Hematopoietic multipotent progenitor cell treated with erythropoietin and hydrocortisone succinate and interleukin-3 and kit ligand, for 17 days (in vitro differentiated cells): ENCODE measurements around the gene CETP.
A peak's percentile ranks its signal among the peaks of the same experiment; 100 is the strongest.

ENCODE experiments used
- DNase-seq: peaks from one replicate; pipeline ENCODE4 v3.0.0-alpha.2; 2015; ENCODE audit warnings: low spot score

The CETP gene, protein sequence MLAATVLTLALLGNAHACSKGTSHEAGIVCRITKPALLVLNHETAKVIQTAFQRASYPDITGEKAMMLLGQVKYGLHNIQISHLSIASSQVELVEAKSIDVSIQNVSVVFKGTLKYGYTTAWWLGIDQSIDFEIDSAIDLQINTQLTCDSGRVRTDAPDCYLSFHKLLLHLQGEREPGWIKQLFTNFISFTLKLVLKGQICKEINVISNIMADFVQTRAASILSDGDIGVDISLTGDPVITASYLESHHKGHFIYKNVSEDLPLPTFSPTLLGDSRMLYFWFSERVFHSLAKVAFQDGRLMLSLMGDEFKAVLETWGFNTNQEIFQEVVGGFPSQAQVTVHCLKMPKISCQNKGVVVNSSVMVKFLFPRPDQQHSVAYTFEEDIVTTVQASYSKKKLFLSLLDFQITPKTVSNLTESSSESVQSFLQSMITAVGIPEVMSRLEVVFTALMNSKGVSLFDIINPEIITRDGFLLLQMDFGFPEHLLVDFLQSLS

DNA sequence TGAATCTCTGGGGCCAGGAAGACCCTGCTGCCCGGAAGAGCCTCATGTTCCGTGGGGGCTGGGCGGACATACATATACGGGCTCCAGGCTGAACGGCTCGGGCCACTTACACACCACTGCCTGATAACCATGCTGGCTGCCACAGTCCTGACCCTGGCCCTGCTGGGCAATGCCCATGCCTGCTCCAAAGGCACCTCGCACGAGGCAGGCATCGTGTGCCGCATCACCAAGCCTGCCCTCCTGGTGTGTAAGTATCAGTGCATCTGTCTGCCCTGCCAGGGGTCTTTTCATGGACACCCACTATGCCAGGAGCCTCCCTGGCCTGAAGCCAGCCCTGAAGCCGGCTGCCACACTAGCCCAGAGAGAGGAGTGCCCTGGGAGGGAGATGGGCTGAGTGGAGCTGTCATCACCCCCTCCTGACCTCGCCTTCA is at the start of gene CETP:
Gene CETP, plus strand, starts transcription at position 100 of the 431 bp plus-strand sequence. Its CDS starts 30 bp downstream, at position 130.
- DNase-seq: no peak

DNA sequence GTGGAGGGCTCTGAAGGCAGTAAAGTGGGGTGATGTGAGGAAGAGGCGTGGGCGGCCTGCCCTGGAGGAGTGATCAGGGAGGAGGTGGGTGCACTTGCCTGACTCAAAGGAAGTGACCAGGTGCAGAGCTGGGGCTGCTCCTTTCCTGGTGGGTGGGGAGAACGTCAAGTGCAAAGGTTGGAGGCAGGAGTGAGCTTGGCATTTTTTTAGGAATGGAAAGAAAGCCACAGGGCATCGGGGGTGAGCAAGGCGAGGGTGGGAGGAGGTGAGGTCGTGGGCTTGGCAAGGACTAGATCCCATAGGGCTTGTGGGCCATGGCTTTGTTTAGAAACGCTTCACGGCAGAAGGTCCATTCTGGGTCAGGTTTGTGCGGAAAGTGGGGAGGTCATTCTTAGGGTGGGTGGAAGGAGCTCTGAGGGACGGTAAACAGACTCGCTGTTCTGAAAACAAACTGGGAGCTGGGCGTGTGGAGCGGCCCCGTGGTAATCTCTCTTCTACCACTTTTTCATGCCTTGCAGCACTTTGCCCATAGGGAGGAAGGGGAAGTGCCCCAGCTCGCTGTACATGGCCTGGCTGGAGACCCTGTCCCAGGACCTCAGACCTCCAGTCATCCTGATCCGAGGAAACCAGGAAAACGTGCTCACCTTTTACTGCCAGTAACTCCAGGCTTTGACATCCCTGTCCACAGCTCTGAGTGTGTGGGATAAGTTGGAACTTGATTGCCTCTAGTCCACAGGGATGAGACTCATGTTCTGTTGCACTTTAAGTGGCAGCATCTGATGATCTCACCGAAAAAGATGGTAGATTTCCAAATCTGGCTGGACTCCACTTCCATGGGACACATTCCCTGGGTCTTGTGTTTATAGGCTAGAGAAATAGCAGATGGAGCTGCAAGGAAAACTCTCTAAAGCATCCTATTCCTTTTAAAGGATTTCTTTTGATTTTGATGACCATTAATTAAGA is 48.7 kb upstream of the CETP start:
- no peak for DNase-seq

DNA sequence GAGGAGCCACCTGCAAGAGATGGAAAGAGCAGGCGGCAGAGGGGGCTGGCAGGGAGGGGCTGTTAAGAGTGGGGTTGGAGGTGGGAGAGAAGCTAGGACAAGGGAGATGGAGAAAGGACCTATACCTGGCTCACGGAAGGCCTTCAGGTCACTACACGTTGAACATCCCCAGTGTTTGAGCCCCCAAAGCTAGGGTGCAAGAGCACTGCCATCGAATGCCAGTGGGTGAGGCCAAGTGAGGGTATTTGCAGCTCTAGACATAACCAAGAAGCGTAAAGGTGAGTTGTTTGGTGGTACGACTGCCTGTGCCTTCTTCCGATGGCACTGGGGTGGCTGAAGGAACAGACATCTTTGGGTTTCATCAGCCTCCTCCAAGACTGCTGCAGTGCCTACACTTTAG is 46.9 kb upstream of the CETP start:
- DNase-seq: no peak

DNA sequence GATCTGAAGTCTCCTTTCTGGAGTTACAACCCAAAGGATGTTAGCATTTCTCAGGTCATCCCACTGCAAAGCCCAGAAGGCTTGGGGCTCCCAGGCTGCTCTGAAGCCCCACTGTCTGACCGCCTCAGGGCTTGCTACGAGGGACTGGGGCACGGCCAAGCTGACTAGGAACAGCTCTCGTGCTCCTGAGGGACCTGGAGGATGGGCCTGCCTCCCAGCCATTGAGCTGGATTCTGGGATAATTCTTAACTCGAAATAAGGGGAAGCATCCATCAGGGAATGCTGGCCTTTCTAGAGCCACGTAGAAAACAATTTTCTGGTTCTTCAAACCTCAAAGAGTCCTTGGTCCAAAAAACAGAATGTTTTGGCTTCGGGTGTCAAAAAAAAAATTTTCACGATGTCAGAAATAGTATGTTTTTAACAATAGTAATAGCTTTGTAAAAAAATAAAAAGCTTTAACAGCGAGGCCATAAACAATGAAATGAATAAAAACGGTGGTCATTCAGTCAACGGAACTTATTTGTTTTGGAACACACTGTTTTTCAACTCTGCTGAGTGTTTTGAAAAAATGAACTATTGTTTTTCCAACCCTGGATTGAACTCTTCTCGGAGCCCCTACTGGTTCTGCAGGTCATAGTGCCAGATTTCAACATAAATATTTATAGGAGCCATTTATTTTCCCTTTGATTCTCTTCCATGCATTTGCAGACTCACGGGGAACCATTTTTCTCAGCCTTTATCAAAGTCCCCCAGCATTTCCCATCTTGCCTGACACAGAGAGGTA is 46.2 kb upstream of the CETP start:
- no peak for DNase-seq

DNA sequence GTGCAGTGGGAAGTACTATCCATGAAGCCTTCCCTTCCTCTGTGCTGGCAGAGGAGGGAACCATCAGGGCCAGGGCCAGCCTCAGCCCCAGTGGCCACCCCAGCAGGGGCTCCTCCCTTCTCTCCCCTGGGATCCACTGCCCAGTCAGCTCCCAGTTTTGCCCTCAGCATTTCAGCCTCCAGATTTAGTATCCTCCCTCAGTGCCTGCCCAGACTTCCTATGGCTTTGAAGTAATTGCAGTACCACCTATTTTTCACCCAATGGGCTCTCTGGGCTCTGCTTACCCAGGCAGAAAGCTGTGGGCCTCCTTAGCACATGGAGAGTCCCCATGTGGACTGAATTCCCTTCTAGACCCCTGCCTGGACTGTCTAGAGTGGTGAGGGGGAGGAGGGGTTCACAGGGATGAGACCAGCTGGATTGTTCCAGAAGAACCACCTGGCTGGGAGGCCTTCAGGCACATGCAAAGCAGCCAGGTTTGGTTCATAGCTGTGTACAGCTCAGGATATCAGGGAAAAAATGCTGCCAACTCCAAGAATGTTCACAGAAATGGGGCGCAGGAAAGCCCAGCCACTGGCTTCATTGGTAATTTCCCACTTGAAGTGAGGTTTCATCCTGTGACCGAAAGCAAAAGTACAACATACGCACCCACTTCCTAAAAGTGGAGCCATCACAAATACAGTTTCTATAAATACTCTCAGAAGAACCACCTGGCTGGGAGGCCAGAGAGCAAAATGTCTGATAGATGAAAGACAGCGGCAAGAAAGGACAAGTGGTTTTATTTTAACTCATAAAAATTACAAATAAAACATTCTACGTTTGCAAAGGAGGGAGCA is 45.0 kb upstream of the CETP start:
- no peak for DNase-seq

DNA sequence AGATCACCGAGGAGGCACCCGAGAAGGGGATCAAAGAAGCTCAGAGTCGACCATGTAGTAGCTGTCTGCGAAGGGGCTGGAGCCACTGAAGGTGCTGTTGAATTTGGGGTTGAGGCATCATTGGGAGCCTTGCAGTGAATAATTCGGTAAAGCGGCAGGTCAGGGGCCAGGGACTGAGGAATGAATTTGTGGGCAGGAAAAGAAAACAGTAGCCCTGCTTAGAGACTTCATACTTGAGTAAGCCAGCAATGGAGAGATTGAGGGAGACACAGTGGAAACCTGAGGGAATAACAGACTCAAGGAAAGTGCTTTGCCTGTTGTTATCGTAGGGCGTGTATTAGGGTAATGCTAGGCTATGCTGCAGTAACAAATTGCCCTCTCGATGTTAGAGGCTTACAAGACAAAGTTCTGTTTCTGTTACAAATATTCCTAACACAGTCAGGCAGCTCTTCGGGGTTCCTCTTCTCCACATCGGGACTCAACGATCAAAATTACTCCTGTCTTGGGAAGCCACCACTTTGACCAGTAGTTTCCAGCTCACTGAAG is 43.2 kb upstream of the CETP start:
- DNase-seq: no peak

DNA sequence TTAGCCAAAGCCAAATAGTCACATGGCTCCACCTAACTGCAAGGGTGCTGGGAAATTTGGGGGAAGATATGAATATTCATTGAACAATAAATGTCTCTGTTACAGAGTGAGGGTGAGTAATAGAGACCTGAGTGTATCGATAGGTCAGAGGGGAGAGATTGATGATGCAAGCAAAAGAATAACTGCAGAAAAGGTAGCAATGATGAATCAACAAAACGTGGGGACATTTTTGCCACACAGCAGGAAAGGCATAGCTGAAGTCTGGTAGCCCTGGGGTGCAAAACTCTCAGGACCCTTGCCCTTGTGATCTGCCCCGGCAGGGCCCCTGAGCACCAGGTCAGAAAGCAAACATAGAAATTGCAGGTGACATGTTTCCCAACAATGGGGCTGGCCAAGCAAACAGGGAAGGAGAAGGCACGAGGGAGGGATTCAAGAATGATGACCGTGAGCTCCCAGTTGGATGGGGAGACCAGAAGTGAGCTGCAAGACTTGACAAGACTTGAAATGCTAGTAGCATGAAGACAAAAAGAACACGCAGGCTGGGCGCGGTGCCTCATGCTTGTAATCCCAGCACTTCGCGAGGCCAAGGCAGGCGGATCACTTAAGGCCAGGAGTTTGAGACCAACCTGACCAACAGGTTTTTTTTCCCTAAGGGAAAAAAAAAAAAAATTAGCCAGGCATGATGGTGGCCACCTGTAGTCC is 42.5 kb upstream of the CETP start:
- no peak for DNase-seq

DNA sequence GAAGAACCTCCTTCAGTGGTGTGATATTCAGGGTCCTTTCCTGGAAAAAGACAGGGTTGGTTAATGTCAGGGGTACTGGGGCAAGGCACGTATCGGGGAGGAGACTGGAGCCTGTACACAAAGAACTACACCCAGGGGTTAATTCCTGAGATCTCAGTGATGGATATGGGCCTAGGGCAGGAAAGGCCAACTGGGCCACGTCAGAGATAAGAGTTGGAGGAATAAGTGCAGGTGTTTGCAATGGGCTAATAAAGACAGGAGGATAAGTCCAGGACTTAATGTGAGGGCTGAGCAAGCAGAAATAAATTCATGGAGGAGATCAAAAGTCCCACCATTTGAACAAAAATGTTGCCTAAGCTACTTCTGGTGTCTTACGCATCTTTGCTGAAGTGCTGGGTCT is 40.2 kb upstream of the CETP start:
- no peak for DNase-seq

DNA sequence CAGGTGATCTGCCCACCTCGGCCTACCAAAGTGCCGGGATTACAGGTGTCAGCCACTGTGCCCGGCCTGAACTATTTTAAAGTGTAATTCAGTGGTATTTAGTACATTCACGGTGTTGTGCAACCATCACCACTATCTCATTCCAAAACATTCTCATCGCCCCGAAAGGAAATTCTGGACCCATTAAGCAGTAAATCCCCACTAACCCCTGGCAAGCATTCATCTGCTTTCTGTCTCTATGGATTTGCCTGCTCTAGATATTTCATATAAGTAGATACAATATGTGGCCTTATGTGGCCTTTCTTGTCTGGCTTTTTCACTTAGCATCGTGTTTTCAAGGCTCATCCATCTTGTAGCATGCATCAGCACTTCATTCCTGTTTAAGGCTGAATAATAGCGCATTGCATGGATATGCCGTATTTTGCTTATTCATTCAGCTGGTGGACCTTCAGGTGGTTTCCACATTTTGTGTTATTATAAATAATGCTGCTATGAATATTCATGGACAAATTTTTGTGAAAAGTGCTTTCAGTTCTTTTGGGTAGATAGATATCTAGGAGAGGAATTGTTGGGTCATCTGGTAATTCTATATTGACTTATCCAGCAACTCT is 38.2 kb upstream of the CETP start:
- no peak for DNase-seq

DNA sequence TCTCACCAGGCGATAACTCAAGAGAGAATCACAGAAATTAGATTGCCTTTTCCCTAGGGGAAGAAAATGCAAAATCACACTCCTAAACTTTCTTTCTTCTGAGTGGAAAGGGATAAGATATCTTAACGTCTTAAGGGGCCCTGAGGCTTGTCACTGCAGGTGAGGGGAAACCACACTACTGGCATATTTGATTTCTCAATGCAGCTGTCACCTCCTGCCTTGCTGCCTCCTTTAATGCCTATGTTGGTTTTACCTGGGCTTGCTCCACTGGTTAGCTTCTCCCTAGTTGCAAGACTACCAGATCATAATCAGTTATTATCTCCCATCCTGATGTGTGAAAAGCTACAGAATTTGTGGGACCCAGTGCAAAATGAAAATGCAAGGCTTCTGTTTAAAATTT is 34.3 kb upstream of the CETP start:
- DNase-seq: no peak

DNA sequence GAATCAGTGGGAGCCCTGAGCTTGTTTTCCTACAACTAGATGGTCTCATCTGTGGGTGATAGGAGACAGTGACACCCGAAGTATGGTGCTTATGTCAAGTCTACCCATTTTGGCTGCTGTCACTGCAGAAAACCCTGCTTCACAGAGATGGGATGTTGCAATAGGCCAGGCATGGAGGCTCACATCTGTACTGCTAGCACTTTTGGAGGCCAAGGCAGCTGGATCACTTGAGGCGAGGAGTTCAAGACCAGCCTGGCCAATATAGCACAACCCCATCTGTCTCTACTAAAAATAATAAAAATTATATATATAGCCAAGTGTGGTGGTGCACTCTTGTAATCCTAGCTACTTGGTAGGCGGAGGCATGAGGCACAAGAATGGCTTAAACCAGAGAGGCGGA is 32.1 kb upstream of the CETP start:
- no peak for DNase-seq

DNA sequence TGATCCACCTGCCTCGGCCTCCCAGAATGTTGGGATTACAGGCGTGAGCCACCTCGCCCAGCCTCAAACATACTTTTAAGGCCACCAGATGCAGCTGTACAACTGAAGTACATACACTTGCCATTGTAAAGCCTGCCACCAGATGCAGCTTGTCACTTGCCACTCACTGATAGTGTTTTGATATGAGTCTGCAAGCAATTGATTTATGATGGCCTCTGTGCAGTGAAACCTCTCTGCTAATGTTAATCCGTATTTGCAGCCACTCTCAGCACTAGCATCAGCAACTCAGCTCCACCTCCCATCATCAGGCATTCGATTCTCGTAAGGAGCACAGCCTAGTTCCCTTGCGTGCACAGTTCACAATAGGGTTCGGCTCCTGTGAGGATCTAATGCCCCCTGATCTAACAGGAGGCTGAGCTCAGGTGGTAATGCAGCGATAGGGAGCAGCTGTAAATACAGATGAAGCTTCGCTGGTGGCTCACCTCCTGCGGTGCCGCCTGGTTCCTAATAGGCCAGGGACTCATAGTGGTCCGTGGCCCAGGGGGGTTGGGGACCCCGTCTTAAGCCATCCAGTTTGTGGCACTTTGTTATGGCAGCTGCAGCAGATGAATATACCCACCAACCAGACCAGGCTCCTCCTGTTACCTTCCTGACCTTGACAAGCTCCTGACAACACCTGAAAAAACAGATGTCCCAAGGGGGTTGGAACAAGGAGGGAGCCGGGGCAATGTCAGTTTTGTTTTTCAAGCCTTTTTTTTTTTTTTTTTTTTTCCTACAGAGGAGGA is 31.1 kb upstream of the CETP start:
- DNase-seq: no peak

DNA sequence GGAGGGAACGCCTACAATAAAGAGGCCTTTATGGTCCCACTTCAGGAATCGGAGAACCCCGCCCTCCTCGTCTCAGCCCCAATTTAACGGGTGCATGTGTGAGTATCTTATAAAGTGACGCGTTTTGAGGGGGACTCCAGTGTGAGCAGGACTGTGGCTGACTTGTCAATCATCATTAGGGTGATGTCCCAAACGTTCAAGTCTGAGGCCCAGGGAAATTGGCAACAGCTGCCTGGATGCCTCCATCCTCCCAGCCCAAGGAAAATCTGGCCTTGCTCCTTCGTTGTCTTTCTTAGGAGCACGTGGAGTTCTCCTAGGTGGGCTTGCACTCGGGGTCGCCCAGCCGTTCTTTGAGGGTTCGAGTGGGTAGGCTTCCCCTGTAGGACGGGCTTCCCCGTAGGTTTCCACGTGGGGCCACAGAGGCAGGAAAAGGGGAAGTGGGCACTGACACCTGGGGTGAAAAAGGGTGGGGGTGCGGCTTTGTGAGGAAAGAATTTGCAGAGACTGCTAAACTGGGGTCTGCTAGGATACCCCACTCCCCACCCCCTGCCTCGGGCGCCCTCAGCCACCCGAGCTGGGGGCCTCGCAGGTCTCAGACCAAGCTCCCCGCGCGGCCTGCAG is 30.4 kb upstream of the CETP start:
- DNase-seq: no peak

DNA sequence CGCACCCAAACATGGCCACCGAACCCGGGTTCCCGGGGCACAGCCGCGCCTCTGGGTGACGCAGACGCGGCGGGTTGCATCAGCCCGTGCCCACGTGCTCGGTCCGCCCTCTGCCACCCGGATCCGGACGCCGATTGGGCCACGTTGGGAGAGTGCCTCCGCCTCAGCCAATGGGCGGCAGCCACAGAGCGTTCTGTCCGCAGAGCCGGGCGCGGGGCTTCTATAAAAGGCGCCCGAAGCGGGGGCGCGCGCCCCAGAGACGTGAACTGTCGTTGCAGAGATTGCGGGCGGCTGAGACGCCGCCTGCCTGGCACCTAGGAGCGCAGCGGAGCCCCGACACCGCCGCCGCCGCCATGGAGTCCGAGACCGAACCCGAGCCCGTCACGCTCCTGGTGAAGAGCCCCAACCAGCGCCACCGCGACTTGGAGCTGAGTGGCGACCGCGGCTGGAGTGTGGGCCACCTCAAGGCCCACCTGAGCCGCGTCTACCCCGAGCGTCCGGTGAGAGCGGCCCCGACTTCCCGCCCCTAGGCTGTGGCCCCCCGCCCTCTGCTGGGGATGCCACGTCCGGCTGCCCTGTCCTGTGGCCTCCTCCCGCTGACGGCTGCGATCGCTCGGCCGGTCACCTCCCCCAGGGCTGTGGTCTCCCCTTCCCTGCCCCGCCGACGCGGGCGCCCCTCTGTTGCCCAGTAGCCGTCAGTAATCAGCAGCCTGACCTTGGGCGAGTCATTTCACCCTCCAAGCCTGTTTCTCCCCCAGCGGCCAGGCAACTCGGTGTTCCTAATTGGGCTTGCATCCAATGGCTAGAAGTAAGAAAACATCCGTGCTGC is 29.6 kb upstream of the CETP start, which contains the start of gene HERPUD1:
Gene HERPUD1, plus strand, starts transcription at position 251 of the 829 bp plus-strand sequence. Its CDS starts 103 bp downstream, at position 354.
- DNase-seq: peak; percentile 98

DNA sequence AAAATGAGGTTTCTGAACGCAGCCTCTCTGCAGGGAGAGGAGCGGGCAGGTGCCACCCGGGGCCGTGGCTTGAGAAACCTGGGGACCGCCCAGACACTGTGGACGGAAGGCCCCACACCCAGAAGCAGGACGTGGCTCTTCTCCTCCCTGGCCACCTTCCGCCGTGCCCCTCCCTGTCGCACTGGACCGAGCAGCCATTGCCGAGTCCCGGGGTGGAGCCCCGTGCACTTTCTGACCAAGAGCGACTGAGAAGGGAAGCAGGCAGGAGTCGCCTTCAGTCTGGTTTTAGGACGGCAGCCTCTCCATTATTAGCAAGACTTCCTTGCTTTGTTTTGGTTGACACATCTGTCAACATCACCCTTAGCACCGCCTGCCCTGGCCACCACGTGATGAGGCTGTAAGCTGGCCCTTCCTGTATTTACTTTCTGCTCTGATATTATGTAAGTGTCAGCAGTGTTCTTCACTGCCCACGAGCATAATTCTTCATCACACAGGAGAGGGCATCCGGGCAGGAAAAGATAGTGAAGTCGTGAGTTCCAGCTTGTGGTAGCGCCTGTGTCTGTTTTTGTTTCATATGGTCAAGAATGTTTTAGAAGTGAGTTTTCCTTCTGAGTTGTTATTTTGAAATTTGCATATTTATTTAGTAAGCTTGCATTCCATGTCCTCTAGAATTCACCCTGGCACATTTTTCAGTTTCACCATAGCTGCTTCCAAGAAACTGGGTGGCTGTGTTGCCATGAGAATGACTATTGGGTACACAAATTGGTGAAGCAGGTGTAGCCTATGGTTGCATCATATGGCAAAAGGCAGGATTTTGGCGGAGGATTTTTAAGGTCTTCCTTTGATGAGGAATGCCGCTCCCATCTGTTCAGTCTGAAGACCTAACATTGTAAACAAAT is 28.8 kb upstream of the CETP start:
- DNase-seq: peak; percentile 77
